GM23248 (cell line): ENCODE measurements around the gene TPCN1.

Experiments
- EZH2 ChIP-seq: fragments of 200-600 bp; sonication (generic); IDR thresholded peaks from 2 replicates; pipeline ENCODE4 v1.6.1; 2018; ENCODE audit warnings: antibody characterized with exemption, mild to moderate bottlenecking; ENCODE audit not compliant: insufficient read depth, poor library complexity, severe bottlenecking
- EZH2phosphoT487 ChIP-seq: fragments of 200-600 bp; sonication (generic); IDR thresholded peaks from 2 replicates; pipeline ENCODE4 v1.6.1; 2018; ENCODE audit warnings: antibody characterized with exemption, moderate library complexity, mild to moderate bottlenecking, low read depth; ENCODE audit not compliant: insufficient read depth

- no peak for TF ChIP-seq EZH2
- TF ChIP-seq EZH2phosphoT487, result no peak
Measured at GRCh38 chr12:113245695-113246477, 24.6 kb downstream of the TPCN1 start.
